HL-60/S4 (cell line): Measurements from ENCODE around the gene ABLIM2.

Experiments
- in situ Hi-C: fragments of 300-500 bp; cut with MboI; formaldehyde crosslinking; loops from 2 replicates; pipeline ENCODE4 v1.14.3; 2022; ENCODE audit warnings: low sequenced_read_pairs

Gene ABLIM2

DNA sequence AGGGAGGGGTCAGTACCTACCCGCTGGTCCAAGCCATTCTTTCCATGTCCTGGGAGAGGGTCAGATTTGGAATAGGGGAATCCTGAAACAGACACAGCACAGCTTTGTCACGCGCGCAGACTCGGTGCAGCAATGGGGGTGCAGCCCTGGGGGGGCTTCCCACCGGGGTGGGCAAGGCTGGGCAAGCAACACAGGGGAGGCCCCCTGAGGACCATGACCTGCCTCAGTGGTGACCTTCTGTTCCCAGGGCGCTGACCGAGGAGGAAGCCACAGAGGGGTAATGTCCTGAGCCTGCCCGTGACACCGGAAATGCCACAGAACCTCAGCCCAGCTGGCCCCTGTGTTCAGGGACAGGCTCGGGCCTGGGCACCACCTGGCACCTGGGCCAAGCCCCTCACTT lies 165.8 kb downstream of the ABLIM2 start:
- in situ Hi-C loops, result loop anchor here (25.0 kb wide), 1 partner anchor 181 kb away; no protein-coding TSS in a partner anchor

DNA sequence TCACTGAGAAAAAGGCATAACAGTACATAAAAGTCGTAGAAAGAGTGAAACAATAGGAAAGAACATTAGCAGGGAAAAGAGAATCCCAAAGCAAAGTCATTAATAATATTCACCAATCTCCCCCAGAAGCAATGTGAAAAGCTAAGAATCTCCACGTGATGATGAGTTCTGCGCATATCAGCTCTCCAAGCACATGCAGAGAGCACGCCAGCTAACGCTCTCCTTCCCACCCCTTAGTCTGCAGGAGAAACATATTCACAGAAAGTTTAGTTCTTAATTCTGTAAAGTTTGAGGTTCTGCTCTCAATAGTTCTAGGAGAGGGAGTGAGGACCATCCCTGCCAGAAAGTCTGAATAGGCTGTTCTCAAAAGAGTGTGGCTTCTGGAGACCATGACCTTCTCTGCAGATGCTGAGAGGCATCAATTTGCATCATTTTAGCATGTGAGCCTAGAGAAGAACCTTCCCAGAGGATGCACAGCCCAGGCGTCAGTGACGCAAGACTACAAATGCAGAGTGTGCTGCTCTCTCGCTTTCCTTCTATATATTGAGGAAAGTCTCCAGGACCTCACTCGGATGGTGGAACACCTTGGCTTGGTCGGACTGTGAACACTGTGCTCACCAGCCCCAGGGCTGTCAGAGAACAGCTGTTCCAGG lies 167.7 kb downstream of the ABLIM2 start:
- in situ Hi-C loops, result loop anchor here (25.0 kb wide), 1 partner anchor 179 kb away; no protein-coding TSS in a partner anchor

DNA sequence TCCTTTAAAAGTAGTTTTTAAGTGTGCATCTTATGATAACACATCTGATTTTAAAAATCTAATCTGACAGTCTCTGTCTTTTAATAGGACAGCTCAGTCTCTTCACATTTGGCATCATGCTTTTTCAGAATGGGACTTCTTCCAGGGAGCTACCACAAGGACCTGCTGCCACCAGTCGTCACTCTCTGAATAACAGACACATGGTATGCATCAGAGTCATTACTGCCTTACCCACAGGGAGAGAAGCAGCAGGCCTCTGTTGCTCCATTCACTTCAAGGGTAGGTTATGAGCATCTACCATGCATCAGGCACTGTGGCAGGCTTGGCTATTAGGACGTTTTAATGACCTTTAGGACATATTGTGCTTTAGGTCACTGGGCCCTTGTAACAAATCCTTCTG lies 169.0 kb downstream of the ABLIM2 start:
- in situ Hi-C loops, result loop anchor here (25.0 kb wide), 1 partner anchor 177 kb away; no protein-coding TSS in a partner anchor

DNA sequence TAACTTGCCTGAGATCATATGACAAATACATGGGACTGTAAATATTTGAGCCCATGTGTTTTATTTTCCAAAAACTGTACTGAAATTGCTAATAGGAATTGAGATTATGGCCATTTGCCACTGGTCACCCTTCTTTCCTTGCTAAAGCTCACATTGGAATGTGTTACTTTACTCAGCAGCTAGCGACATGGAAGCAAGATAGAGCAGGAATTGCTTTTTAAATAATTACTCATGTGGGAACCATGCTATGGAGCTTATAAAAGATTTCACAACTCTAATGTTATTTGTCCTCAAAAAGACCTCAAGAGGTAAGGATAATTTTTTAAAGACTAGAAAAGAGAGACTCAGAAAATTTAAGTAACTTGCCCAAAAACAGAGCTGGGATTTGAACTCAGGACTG lies 170.2 kb downstream of the ABLIM2 start:
- in situ Hi-C loops, result loop anchor here (25.0 kb wide), 1 partner anchor 176 kb away; no protein-coding TSS in a partner anchor

DNA sequence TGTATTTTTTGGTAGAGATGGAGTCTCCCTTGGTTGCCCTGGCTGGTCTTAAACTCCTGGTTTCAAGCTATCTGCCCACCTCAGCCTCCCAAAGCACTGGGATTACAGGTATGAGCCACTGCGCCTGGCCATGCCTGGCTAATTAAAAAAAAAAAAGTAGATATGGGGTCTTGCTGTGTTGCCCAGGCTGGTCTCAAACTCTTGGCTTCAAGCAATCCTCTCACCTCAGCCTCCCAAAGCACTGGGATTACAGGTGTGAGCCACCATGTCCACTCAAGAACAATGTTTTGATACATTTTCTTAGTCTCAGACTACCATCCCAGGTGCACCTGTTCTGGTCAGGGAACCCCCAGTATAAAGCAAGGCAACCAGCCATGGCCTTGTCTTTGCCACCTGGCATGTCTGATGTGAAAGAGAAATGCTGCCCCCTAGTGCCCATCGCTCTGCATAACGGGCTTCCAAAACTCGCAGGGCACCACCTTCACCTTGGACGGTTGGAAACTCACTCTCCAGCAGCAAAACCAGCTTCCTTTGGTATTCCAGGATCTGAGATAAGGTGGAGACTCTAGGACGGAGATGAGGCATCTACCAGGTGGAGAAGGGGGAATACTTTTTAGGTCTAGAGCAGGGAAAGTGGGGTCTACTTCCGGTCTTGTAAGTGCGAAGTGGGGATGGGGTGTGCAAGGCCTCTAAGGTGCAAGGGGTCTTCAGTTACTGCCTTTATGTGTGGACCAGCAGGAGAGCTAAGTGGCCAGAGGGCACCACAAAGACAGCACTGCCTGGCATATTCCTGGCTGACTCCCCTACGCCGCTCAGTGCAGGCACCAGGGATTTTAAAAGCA lies 171.2 kb downstream of the ABLIM2 start:
- in situ Hi-C loops, result loop anchor here (25.0 kb wide), 1 partner anchor 175 kb away; no protein-coding TSS in a partner anchor

DNA sequence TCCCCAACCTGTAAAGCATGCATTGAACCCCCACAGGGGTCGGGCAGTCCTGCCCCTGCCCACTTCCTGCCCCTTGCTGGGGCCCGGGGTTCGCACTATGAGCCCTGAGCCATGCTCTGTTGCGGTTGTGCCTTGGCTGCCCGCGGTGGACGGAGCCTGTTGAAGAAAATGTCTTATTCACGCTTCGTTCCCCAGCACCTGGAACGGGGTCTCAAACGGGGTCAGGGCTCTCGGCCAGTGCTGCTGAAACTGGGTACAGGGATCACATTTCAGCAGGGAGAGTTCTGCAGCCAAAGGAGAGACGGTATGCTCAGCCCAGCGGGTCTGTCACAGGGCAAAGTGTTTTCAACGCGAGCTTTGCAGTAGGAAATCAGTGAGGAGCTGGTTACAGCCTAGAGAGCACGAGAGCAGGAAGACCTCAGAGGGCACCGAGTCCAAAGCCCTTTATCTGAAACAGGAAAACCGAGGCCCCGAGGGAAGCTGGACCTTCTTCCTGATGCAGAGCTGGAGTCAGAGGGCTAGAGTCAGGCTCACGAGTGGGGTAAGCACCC lies 172.6 kb downstream of the ABLIM2 start:
- in situ Hi-C loops, result loop anchor here (25.0 kb wide), 1 partner anchor 174 kb away; no protein-coding TSS in a partner anchor

DNA sequence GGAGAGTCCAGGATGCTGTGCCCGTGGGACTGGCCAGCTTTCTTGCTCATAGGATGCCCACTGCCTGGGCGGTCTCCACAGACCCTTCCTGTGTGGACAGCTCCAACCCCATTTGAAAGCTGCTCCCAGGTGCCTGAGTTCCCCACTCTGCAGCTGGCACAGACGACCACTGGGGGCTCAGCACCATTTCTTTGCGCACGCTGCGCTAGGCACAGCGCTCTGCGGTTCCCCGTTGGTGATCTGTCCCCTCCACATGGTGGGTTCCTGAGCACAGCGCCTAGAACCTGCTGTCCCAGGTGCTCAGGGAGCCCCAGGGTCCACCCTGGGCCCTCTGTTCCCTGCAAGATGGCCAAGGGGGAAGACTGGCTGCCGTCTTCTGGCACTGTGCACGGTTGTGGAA lies 173.5 kb downstream of the ABLIM2 start:
- in situ Hi-C loops, result loop anchor here (25.0 kb wide), 1 partner anchor 173 kb away; no protein-coding TSS in a partner anchor

DNA sequence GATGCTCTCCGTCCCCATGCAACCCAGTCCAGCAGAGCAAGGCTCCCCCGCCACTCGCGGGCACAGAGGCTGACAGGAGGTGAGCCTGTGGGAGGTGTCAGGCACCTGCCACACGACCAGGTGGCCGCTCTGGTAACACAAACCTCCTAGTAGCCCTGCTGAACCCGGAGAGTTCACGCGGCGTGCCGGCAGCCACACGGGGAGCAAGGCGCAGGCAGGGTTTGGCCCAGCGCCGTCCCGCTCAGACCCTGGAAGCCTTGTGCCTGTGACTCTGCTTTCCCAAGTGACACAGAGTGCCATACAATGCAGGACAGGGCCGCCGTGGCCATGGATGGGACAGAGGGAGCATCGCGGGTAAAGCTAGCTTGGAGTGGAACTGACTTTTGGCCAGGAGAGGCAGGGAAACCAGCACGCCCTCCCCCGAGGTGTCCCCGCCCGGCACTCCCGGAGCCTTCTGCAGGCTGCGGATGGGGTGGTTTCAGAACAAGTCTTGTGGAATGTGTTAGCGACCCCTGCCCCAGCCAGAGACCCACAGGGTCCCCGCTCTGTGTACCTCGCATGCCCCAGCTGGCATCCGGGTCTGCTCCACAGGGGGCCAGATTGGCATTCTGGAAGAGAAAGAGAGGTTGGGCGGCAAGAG lies 174.2 kb downstream of the ABLIM2 start:
- in situ Hi-C loops, result loop anchor here (25.0 kb wide), 1 partner anchor 172 kb away; no protein-coding TSS in a partner anchor

DNA sequence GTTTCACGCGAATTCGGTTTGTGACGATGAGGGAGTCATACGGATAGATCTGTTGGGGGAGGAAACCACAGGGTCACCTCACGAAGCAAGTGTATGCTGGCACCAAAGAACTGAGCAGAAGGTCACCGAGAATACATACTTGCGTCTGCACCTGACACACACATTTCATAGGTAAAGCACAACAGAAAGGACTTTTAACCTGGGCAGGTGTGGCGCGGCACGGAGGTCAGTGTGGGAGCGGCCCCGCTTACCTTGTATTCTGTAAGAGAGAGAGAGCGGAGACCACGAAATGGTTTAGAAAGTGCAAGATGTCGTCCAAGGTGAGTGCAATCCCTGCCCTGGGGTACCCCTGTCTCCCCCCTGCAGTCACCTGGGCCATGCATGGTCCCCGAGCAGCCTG lies 175.3 kb downstream of the ABLIM2 start:
- in situ Hi-C loops, result loop anchor here (25.0 kb wide), 1 partner anchor 171 kb away; no protein-coding TSS in a partner anchor

DNA sequence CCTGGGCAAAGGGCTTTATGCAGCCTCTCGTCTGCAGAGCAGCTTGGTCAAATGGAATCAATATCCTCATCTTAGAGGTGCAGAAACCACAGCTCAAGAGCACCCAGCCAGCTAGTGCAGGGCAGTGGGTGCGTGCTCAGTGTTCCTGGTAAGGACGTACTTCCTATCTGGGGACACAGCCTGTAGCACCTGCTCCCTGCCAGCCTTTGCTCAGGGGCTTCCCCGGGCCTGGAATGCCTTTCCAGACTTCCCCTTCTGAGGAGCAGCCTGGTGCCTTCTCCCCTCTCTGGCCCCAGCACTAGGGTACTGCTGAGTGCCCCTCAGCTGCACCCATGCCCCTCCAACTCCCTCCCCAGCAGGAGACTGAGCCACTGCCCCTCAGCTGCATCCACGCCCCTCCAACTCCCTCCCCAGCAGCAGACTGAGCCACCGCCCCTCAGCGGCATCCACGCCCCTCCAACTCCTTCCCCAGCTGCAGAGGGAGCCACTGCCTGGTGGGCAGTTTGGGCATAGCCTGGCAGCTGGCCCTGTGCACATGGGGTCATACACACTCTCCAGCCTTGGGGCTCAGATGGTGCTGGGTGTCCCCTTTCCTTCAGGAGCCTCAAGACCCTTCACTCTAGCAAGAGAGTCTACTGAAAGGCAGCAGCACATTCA lies 176.7 kb downstream of the ABLIM2 start:
- in situ Hi-C loops, result loop anchor here (25.0 kb wide), 1 partner anchor 170 kb away; no protein-coding TSS in a partner anchor

DNA sequence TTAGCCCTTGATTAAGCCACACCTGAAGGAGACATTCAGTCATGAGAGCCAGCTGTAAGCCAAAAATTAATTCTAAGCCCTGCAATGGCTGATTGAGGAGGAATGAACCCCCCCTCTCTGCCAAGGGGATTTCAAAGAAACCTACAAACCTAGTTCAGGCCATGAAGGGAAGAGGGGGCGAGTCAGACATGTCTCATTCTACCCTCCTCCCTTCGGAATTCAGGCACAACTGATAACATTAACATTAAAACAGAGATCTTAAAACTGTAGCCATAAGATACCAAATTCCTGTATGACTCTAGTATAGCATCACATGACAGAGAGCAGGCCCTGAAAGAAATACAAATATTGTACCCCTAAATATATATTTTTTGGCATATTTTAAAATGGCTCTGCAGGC lies 178.6 kb downstream of the ABLIM2 start:
- in situ Hi-C loops, result loop anchor here (25.0 kb wide), 1 partner anchor 168 kb away; no protein-coding TSS in a partner anchor

DNA sequence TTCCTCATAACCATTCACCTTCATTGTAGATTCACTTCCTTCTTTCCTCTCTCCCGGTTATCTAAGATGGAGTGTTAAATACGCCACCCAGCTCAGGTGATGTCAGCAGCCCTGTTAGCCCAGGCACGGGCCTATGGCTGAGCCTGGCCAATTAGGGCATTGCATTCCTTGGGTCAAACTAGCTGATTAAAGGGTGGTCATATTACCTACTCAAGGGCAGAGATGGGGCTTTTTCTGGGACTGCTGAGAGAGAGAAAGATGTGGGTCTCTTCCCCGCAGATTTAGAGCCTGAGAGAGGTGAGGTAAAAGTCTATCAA lies 179.0 kb downstream of the ABLIM2 start:
- in situ Hi-C loops, result loop anchor here (25.0 kb wide), 1 partner anchor 167 kb away; no protein-coding TSS in a partner anchor

DNA sequence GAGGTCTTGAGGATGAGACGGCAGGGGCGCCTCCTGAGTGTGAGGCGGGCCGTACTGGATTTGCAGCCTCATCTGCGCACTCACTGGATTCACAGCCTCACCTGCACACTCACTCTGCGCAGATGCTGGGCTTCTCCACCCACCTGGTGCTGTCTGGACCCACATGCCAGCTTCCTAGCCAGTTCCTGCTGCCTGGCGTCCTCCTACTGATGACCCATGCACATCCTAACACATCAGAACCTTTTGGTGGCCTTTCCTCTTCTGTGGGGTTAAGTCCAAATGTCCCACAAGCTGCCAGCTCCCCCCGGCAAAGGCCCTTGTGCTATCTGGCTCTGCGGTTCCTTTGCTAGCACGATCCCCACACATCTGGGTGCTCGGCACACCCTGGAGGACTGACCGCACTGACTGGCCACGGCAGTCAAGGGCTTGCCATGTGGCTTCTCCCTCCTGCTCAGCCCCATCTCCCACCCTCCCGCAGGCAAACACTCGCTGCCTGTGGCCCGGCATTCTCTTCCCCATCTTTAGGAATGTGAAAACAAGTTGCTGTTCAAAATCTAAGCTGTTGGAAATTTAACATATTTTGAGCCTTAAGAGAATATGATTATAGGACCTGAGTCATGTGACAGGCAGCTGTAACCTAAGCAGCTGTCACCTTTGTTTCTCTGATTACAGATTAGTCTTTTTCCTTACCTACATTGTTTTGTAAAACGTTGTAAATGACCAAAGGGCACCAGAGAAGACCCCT lies 179.5 kb downstream of the ABLIM2 start:
- in situ Hi-C loops, result loop anchor here (25.0 kb wide), 1 partner anchor 167 kb away; no protein-coding TSS in a partner anchor

DNA sequence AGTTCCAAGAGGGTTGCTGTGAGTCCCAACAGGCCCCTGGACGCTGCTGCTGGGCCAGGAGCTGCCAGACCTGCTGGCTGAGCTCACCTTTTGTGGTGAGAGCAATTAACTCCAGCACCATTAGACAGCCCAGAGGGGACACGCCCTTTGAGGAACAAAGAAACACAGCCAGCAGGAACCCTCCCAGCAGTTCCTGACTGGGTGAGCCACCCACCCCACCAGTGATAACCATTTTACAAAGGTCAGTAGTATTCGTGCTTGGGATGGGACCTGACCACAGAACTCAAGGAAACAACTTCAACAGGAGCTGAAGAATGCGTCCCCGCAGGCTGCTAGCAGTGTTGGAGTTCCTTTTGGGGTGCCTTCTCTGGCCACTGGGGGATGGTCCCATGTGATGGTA lies 180.1 kb downstream of the ABLIM2 start:
- in situ Hi-C loops, result loop anchor here (25.0 kb wide), 1 partner anchor 166 kb away; no protein-coding TSS in a partner anchor

DNA sequence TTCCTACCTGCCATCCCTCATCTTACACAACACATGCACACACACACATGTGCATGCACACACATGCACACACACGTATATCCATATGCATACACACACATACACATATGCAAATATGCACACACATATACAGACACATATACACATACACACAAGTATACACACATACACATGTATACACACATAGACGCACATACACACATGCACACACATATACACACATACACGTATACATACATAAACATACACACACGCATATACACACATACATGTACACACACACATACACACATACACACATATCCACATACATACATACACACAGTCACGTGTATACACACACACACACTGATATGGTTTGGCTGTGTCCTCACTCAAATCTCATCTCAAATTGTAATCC lies 182.0 kb downstream of the ABLIM2 start:
- in situ Hi-C loops, result loop anchor here (25.0 kb wide), 1 partner anchor 164 kb away; no protein-coding TSS in a partner anchor

DNA sequence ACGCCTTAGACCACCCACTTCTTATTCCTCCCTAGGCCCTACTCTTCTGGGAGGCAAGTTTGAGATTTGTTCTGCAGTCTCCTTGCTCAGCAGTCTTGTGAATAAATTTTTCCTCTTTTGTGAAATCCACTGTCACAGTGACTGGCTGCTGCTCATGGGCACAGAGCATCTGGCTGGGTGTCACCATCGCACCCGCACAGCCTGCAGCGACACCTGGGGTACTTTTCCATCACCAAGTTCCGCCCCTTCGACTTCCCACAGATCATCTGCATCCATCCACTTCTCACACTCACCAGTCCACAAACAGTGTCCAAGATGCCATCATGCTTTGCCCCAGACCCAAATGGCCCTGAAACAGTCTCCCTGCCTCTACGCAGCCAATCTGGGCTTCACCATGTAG lies 182.6 kb downstream of the ABLIM2 start:
- in situ Hi-C loops, result loop anchor here (25.0 kb wide), 1 partner anchor 164 kb away; no protein-coding TSS in a partner anchor

DNA sequence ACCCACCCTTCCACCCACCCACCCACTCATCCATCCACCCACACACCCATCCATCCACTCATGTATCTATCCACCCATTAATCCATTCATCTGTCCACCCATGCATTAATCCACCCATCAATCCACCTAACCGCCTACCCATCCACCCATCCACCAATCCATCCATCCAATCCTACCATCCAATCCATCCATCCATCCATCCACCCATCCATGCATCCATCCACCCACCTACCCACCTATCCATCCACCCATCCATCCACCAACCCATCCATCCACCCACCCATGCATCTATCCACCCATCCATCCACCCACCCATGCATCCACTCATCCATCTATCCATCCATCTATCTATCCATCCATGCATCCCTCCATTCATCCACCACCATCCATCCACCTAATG lies 184.2 kb downstream of the ABLIM2 start:
- in situ Hi-C loops, result no loop called here

DNA sequence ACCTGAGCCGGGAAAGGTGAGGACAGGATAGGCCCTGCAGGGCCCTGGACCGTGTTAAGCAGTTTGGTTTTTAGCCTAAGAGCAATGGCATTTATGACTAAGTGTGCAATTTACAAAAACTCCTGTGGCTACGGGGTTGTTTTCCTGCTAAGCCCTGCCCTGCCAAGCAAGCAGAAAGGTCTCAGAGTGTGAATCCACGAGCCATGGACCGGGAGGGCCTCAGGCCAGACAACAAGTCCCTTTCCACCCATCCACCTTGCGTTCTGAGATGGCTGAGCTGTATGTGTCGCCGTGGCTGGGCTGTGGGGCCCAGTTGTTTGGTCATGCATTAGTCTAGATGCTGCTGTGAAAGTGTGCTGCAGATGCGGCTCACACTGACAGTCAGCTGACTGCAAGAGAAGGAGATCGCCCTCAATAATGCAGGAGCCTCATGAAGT lies 185.1 kb downstream of the ABLIM2 start:
- in situ Hi-C loops, result no loop called here

DNA sequence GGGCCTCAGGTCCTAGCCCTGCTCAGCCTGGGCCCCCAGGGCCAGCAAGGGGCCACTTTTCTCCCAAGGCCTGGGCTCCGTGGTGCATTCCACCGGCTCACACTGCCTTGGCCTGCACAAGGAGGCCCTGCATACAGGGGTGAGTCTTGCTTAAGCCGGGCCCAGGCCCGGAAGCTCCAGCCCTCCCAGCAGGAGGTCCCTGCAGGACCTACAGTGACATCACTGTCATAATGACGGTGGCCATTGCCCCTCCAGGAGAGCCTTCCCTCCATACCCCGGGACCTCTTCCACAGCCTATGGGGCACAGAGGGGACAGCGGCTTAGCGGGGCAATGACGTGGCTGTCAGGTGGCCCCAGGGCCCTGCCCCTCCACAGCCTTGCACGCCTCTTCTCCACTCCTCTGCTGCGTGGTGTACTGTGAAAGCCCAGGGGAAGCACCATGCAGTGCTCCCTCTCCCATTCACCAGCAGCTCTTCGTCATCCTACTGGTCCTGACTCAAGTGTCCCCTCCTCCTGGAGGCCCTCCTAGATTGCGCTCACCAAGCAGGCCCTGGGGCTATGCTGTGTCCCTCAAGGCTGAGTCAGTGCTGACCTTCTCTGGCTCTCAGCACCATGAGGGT lies 186.6 kb downstream of the ABLIM2 start:
- in situ Hi-C loops, result no loop called here
